Measurements from ENCODE around the gene ATP13A2. TPM values are rescaled to one million over a fixed set of nuclear protein-coding genes. Genes with fewer than 3 reads are reported as not detected.

ATP13A2 gene, protein sequence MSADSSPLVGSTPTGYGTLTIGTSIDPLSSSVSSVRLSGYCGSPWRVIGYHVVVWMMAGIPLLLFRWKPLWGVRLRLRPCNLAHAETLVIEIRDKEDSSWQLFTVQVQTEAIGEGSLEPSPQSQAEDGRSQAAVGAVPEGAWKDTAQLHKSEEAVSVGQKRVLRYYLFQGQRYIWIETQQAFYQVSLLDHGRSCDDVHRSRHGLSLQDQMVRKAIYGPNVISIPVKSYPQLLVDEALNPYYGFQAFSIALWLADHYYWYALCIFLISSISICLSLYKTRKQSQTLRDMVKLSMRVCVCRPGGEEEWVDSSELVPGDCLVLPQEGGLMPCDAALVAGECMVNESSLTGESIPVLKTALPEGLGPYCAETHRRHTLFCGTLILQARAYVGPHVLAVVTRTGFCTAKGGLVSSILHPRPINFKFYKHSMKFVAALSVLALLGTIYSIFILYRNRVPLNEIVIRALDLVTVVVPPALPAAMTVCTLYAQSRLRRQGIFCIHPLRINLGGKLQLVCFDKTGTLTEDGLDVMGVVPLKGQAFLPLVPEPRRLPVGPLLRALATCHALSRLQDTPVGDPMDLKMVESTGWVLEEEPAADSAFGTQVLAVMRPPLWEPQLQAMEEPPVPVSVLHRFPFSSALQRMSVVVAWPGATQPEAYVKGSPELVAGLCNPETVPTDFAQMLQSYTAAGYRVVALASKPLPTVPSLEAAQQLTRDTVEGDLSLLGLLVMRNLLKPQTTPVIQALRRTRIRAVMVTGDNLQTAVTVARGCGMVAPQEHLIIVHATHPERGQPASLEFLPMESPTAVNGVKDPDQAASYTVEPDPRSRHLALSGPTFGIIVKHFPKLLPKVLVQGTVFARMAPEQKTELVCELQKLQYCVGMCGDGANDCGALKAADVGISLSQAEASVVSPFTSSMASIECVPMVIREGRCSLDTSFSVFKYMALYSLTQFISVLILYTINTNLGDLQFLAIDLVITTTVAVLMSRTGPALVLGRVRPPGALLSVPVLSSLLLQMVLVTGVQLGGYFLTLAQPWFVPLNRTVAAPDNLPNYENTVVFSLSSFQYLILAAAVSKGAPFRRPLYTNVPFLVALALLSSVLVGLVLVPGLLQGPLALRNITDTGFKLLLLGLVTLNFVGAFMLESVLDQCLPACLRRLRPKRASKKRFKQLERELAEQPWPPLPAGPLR
- polyA plus RNA-seq (19.7 to 56.4 TPM (median 36.3 TPM) in 3 replicates), polyA minus RNA-seq (106 to 309 TPM (median 112 TPM) in 3 replicates)
- polyA plus RNA-seq (2011; ENCODE audit: low read depth): 22.0 TPM
- 31.3 and 66.8 TPM in 2 replicates for polyA plus RNA-seq (2011; cell fraction: cytosol; rRNA removed)
- 92.9 and 134 TPM in 2 replicates for polyA plus RNA-seq (2011; cell fraction: nucleus; rRNA removed)
- 46.3 and 103 TPM in 2 replicates for polyA plus RNA-seq (2012; ENCODE audit: low replicate concordance)
- 157 TPM for polyA minus RNA-seq (2011; cell fraction: cytosol; rRNA and poly(A)+ RNA removed)
- 191 and 201 TPM in 2 replicates for polyA minus RNA-seq (2011; cell fraction: nucleus; rRNA and poly(A)+ RNA removed)

DNA sequence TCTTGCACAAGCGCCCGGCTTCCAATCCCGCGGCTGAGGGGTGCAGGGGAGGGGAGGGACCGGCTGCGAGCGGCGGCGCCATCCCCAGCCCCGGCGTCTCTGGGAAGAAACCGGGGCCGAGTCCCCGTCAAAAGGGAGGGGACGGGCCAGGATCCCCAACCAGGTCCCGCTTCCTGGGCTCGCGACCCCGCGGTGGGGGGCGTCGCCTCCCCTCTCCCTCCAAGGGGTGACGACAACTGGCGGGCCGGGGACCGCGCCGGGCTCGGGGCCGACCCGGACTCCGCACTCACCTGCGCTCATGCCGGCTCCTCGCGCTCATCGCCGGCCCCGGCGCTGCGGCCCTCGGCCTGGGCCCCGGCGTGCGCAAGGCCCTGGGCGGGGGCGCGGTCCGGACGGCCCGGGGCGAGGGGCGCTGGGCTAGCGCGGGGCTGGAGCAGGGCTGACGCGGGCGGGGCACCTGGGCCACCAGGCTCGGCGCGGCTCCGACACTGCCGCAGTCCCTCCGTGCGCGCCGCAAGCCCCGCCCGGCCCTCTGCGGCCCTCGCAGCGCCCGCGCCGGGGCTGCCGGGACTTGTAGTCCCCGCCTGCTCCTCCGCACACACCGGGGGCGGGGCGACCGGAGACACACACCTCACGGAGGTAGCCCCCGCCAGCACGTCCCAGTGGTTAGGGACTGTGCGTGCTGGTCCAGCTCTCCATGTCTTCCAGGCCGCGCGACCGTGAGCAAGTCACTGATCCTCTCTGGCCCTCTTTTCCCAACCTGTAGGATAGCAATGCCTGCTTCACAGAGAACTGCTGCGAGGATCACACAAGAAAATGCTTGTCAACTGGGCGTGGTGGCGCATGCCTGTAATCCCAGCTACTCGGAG, at the start of gene ATP13A2:
Gene ATP13A2 (minus strand): TSS at position 490 of the 869 bp plus-strand sequence. CDS start 190 bp downstream, at position 300.
- dilution Hi-C loops (cut with MboI; ENCODE audit: extremely low pct_ligation_motif_present, low sequenced_read_pairs): no loop called here
- H3K27me3 ChIP-seq (ENCODE audit: control insufficient read depth, extremely low read depth, insufficient read depth, low read length): no peaks in the 10 kb centered on the region
- H3K4me1 ChIP-seq (ENCODE audit: control insufficient read depth, extremely low read depth, insufficient read depth, low read length): peaks cover 33% of the 10 kb centered on the region
- peak within 1 kb of the TSS; percentile 78 to 84 (median 80) for H3K4me3 ChIP-seq (ENCODE audit: control insufficient read depth in 2 of 3, extremely low read depth in 1 of 3, insufficient read depth in 2 of 3, low read depth in 1 of 3, low read length in 3 of 3)
- DNase-seq (ENCODE audit: low read depth, low spot score) (peak; percentile 30), FAIRE-seq (no peak)
- peaks cover 18% of the 10 kb centered on the region for H3K79me2 ChIP-seq (ENCODE audit: control insufficient read depth, insufficient read depth, low read length)
- peak within 1 kb of the TSS; percentile 91 for H3K4me2 ChIP-seq (ENCODE audit: control insufficient read depth, extremely low read depth, insufficient read depth, low read depth, low read length)
- H2AFZ ChIP-seq (ENCODE audit: control insufficient read depth, low read length): peak within 1 kb of the TSS; percentile 96
- H4K20me1 ChIP-seq (ENCODE audit: control insufficient read depth, extremely low read depth, insufficient read depth, low read length): peaks cover 7% of the 10 kb centered on the region
- peak within 1 kb of the TSS; percentile 6 for H3K27ac ChIP-seq (ENCODE audit: control insufficient read depth, insufficient read depth, low read length)
- H3K9me1 ChIP-seq (ENCODE audit: control insufficient read depth, extremely low read depth, insufficient read depth, low read length): peaks cover 2% of the 10 kb centered on the region
- H3K9me3 ChIP-seq (ENCODE audit: control insufficient read depth, low read depth, low read length): no peaks in the 10 kb centered on the region
- no peak for TF ChIP-seq EZH2 (IDR thresholded peaks at IDR 0.05; ENCODE audit: low read length)
- TF ChIP-seq, protein P1, sequence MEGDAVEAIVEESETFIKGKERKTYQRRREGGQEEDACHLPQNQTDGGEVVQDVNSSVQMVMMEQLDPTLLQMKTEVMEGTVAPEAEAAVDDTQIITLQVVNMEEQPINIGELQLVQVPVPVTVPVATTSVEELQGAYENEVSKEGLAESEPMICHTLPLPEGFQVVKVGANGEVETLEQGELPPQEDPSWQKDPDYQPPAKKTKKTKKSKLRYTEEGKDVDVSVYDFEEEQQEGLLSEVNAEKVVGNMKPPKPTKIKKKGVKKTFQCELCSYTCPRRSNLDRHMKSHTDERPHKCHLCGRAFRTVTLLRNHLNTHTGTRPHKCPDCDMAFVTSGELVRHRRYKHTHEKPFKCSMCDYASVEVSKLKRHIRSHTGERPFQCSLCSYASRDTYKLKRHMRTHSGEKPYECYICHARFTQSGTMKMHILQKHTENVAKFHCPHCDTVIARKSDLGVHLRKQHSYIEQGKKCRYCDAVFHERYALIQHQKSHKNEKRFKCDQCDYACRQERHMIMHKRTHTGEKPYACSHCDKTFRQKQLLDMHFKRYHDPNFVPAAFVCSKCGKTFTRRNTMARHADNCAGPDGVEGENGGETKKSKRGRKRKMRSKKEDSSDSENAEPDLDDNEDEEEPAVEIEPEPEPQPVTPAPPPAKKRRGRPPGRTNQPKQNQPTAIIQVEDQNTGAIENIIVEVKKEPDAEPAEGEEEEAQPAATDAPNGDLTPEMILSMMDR (optimal IDR thresholded peaks at IDR 0.05 in 1 of 3, IDR thresholded peaks at IDR 0.05 in 1 of 3, conservative IDR thresholded peaks at IDR 0.05 in 1 of 3; ENCODE audit: extremely low read depth in 1 of 3, insufficient read depth in 2 of 3, low read length in 3 of 3): no peak
- H3K9ac ChIP-seq (ENCODE audit: control insufficient read depth, extremely low read depth, insufficient read depth, low read length): peak within 1 kb of the TSS; percentile 65
- peaks cover 2 to 4% of the 10 kb centered on the region in 2 experiments for H3K36me3 ChIP-seq (ENCODE audit: control insufficient read depth in 2 of 2, extremely low read depth in 1 of 2, insufficient read depth in 2 of 2, low read length in 2 of 2)

Data from keratinocyte (primary cell).